HG02571 (cell line): ENCODE data around the gene STAC3.

Experiments used
- ATAC-seq: cut with Tn5 transposase; IDR thresholded peaks from one replicate; pipeline ENCODE4 v1.9.1; 2021; ENCODE audit warnings: mild to moderate bottlenecking, moderate library complexity; ENCODE audit not compliant: unreplicated experiment

The STAC3 gene

GRCh38 chr12:57211791-57212700 is 38.9 kb downstream of the STAC3 start:
- ATAC-seq: no peak

- ATAC-seq: no peak
These were observed 39.9 kb downstream of the STAC3 start for GRCh38 chr12:57210926-57211692.

GRCh38 chr12:57210461-57210860 is 40.5 kb downstream of the STAC3 start:
- ATAC-seq: no peak

- no peak for ATAC-seq
These were observed 41.1 kb downstream of the STAC3 start for GRCh38 chr12:57209916-57210315.

GRCh38 chr12:57208631-57209282 is 42.2 kb downstream of the STAC3 start:
- no peak for ATAC-seq

GRCh38 chr12:57207731-57208630 is 43.0 kb downstream of the STAC3 start:
- ATAC-seq: no peak

GRCh38 chr12:57205931-57206330 is 45.1 kb downstream of the STAC3 start:
- ATAC-seq: no peak

- no peak for ATAC-seq
These were observed 45.8 kb downstream of the STAC3 start for GRCh38 chr12:57205186-57205585.

GRCh38 chr12:57204454-57204853 is 46.5 kb downstream of the STAC3 start:
- ATAC-seq: no peak

- no peak for ATAC-seq
These were observed 47.2 kb downstream of the STAC3 start for GRCh38 chr12:57203791-57204190.

GRCh38 chr12:57203201-57203600 is 47.8 kb downstream of the STAC3 start:
- no peak for ATAC-seq

GRCh38 chr12:57202321-57202720 is 48.7 kb downstream of the STAC3 start:
- no peak for ATAC-seq

- no peak for ATAC-seq
These were observed 49.4 kb downstream of the STAC3 start for GRCh38 chr12:57201631-57202030.

GRCh38 chr12:57201219-57201618 is 49.8 kb downstream of the STAC3 start:
- no peak for ATAC-seq

GRCh38 chr12:57200497-57200896 is 50.5 kb downstream of the STAC3 start:
- ATAC-seq: no peak

- ATAC-seq: no peak
These were observed 51.8 kb downstream of the STAC3 start for GRCh38 chr12:57199191-57199590.

GRCh38 chr12:57198329-57198728 is 52.7 kb downstream of the STAC3 start:
- no peak for ATAC-seq

GRCh38 chr12:57196956-57197355 is 54.0 kb downstream of the STAC3 start:
- ATAC-seq: no peak

GRCh38 chr12:57196439-57196838 is 54.5 kb downstream of the STAC3 start:
- ATAC-seq: no peak

- no peak for ATAC-seq
These were observed 55.2 kb downstream of the STAC3 start for GRCh38 chr12:57195611-57196371.
